ENCODE data around the gene SEC14L1.
"Not testable (repeated sequence)": the region's sequence is repeated elsewhere in the genome, so short reads cannot be mapped to it uniquely, and the experiment has no call there.

SEC14L1 gene

DNA sequence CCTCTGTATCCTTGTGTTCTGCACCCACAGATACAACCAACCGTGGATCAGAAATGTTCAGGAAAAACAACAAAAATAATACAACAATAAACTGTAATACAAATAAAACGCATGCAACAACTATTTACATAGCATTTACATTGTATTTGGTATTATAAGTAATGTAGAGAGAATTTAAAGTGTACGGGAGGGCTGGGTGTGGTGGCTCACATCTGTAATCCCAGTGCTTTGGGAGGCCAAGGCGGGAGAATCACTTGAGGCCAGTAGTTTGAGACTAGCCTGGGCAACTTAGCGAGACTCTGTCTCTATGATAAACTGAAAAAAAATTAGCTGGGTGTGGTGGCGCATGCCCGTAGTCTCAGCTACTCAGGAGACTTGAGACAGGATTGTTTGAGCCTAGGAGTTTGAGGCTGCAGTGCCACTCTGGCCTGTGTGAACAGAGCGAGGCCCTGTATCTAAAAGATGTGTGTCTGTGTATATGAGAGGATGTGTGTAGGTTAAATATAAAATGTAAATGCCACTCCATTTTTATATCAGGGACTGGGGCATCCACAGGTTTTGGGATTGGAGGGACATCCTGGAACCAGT is 13.3 kb downstream of the SEC14L1 start:
- Histone ChIP-seq H3K4me1 (ENCODE audit: control insufficient read depth in 1 of 2, insufficient read depth in 2 of 2, low read length in 2 of 2) (peaks cover 0 to 3% of the 10 kb centered on the region in 2 experiments), H3K4ac (ENCODE audit: low read depth, low read length) (no peak overlapping the region), H3K27ac (ENCODE audit: low read depth, low read length) (no peak overlapping the region)

DNA sequence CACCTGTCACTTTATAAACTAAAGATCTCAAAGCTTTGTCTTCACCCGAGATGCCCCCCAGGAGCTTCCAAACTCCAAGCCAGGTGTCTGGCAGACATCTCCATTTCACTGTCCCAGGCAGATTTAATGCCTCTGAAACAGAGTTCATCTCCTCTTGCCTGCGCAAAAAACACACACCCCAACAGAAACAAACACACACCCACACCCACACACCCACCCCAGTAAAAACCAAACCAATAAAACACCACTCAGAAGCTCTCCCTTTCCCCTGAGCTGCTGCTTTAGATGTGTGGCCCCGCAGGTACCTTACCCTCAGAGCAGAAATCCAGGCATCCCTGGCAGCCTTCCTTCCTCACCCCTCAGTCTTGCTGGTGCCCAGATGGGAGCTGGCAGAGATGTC is 14.4 kb downstream of the SEC14L1 start:
- no peaks in the 10 kb centered on the region for H3K79me2 ChIP-seq (ENCODE audit: control insufficient read depth, insufficient read depth, low read length, poor library complexity)
- H3K4me2 ChIP-seq (ENCODE audit: low read length): no peak overlapping the region
- H4K91ac ChIP-seq (ENCODE audit: low read depth, low read length): no peak overlapping the region
- no peaks in the 10 kb centered on the region for H3K27me3 ChIP-seq (ENCODE audit: insufficient read depth, low read length)
- no peak overlapping the region for H3K9ac ChIP-seq (ENCODE audit: low read length)
- no peak overlapping the region for H3K4me3 ChIP-seq (ENCODE audit: low read depth, low read length)
- no peak overlapping the region for H4K12ac ChIP-seq (ENCODE audit: low read depth, low read length)
- WGBS (ENCODE audit: extremely low coverage, insufficient coverage, insufficient read length): no CpG with 5 or more reads among the region's 3 CpGs
- no peak overlapping the region for H3K14ac ChIP-seq (ENCODE audit: low read length)
- H4K8ac ChIP-seq (ENCODE audit: low read depth, low read length): no peak overlapping the region
- H2AFZ ChIP-seq (ENCODE audit: insufficient read depth, low read length, poor library complexity): no peak overlapping the region
- no peak overlapping the region for H3K18ac ChIP-seq (ENCODE audit: low read length)
- H2BK12ac ChIP-seq (ENCODE audit: low read length): no peak overlapping the region
- H3K23ac ChIP-seq (ENCODE audit: low read length): no peak overlapping the region
- peaks cover 0 to 3% of the 10 kb centered on the region in 2 experiments for H3K4me1 ChIP-seq (ENCODE audit: control insufficient read depth in 1 of 2, insufficient read depth in 2 of 2, low read length in 2 of 2)
- no peak overlapping the region for H3K27ac ChIP-seq (ENCODE audit: low read depth, low read length)
- DNase-seq: no peak
- H3K79me1 ChIP-seq (ENCODE audit: low read length): no peaks in the 10 kb centered on the region
- no peak overlapping the region for H3K4ac ChIP-seq (ENCODE audit: low read depth, low read length)
- peaks cover 3 to 6% of the 10 kb centered on the region in 2 experiments for H3K36me3 ChIP-seq (ENCODE audit: control insufficient read depth in 1 of 2, insufficient read depth in 2 of 2, low read length in 2 of 2)
- no peak overlapping the region for H2AK5ac ChIP-seq (ENCODE audit: low read length)
- no peak overlapping the region for H2BK5ac ChIP-seq (ENCODE audit: low read depth, low read length, poor library complexity)
- H2BK120ac ChIP-seq (ENCODE audit: insufficient read depth, low read length, poor library complexity): no peak overlapping the region
- no peaks in the 10 kb centered on the region for H3K9me3 ChIP-seq (ENCODE audit: insufficient read depth, low read depth, low read length)

More for the DNA sequence above, 13.3 kb downstream of the SEC14L1 start:
- Histone ChIP-seq H2BK12ac (ENCODE audit: low read length) (no peak overlapping the region), H2AK5ac (ENCODE audit: low read length) (no peak overlapping the region), H3K14ac (ENCODE audit: low read length) (no peak overlapping the region), H3K4me2 (ENCODE audit: low read length) (no peak overlapping the region), H4K8ac (ENCODE audit: low read depth, low read length) (no peak overlapping the region), H3K79me1 (ENCODE audit: low read length) (no peaks in the 10 kb centered on the region), H3K18ac (ENCODE audit: low read length) (no peak overlapping the region), H3K23ac (ENCODE audit: low read length) (no peak overlapping the region), H4K12ac (ENCODE audit: low read depth, low read length) (no peak overlapping the region), H3K79me2 (ENCODE audit: control insufficient read depth, insufficient read depth, low read length, poor library complexity) (no peaks in the 10 kb centered on the region), H2BK120ac (ENCODE audit: insufficient read depth, low read length, poor library complexity) (no peak overlapping the region), H4K91ac (ENCODE audit: low read depth, low read length) (no peak overlapping the region), H2BK5ac (ENCODE audit: low read depth, low read length, poor library complexity) (no peak overlapping the region), H2AFZ (ENCODE audit: insufficient read depth, low read length, poor library complexity) (no peak overlapping the region), H3K27me3 (ENCODE audit: insufficient read depth, low read length) (no peaks in the 10 kb centered on the region), H3K9ac (ENCODE audit: low read length) (no peak overlapping the region), H3K4me3 (ENCODE audit: low read depth, low read length) (no peak overlapping the region), H3K9me3 (ENCODE audit: insufficient read depth, low read depth, low read length) (no peaks in the 10 kb centered on the region), H3K36me3 (ENCODE audit: control insufficient read depth in 1 of 2, insufficient read depth in 2 of 2, low read length in 2 of 2) (peaks cover 4 to 8% of the 10 kb centered on the region in 2 experiments)
- WGBS (ENCODE audit: extremely low coverage, insufficient coverage, insufficient read length): no CpG with 5 or more reads among the region's 8 CpGs
- DNase-seq: peak; percentile 26 to 52

DNA sequence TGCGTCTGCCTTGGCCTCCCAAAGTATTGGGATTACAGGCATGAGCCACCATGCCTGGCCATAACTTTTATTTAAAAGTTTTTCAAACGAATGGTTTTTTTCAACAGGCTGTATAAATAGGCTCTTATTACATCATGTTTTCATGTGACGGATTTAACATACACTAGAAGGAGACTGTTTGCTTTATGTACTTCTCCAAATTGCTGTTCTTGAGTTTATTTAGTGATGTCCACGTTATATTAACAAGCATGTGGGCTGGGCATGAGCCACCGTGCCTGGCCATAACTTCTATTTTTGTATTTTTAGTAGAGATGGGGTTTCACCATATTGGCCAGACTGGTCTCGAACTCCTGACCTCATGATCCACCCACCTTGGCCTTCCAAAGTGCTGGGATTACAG is 17.0 kb downstream of the SEC14L1 start:
- H3K79me2 ChIP-seq (ENCODE audit: control insufficient read depth, insufficient read depth, low read length, poor library complexity); H4K91ac ChIP-seq (ENCODE audit: low read depth, low read length); H3K4me3 ChIP-seq (ENCODE audit: low read depth, low read length); H2AFZ ChIP-seq (ENCODE audit: insufficient read depth, low read length, poor library complexity); H2BK12ac ChIP-seq (ENCODE audit: low read length); H4K12ac ChIP-seq (ENCODE audit: low read depth, low read length); H3K79me1 ChIP-seq (ENCODE audit: low read length); H3K23ac ChIP-seq (ENCODE audit: low read length); H3K14ac ChIP-seq (ENCODE audit: low read length); H2BK120ac ChIP-seq (ENCODE audit: insufficient read depth, low read length, poor library complexity); H3K27me3 ChIP-seq (ENCODE audit: insufficient read depth, low read length); H3K4ac ChIP-seq (ENCODE audit: low read depth, low read length); H2BK5ac ChIP-seq (ENCODE audit: low read depth, low read length, poor library complexity); H3K4me1 ChIP-seq (ENCODE audit: control insufficient read depth in 1 of 2, insufficient read depth in 2 of 2, low read length in 2 of 2); H2AK5ac ChIP-seq (ENCODE audit: low read length); H3K9ac ChIP-seq (ENCODE audit: low read length); H3K9me3 ChIP-seq (ENCODE audit: insufficient read depth, low read depth, low read length); H3K4me2 ChIP-seq (ENCODE audit: low read length); H3K27ac ChIP-seq (ENCODE audit: low read depth, low read length); DNase-seq; H4K8ac ChIP-seq (ENCODE audit: low read depth, low read length); H3K36me3 ChIP-seq (ENCODE audit: control insufficient read depth in 1 of 2, insufficient read depth in 2 of 2, low read length in 2 of 2): not testable (repeated sequence)
- H3K18ac ChIP-seq (ENCODE audit: low read length): peak overlapping the region; percentile 58
- WGBS (ENCODE audit: extremely low coverage, insufficient coverage, insufficient read length): no CpG with 5 or more reads among the region's 6 CpGs

DNA sequence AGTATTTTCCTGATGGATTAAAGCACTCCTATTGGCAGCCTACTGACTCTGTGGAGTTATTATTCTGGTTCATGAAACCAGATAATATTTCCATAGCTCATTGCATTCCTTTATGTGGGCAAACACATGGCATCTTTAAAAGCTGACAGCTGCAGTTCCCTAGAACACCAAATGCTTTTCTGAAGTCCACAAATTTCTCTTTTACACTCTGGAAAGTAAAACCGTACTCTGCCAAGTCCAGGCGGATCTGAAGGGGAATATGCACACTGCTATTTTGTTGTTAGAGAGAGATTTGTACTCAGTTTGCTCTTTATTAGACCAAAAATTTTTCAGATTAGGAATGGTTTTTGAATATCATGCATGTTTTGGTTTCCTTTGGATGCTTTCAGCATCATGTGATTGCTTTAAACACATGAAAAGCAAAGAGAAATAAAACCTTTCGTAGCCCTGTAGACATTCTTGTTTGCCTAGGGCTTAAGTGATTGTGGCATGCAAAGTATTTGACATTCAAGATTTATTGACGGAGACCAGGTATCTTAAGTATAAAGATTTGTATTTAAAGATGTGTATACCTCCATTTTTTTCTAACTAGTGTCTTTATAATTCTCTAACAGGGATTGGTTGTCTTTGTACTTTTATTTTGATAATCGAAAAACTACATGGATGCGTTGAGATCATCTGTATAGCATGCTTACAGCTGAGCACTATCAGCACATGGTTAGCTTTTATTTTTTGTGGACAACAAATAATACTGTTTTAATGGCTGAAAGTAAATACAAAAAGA is 19.5 kb downstream of the SEC14L1 start:
- no peaks in the 10 kb centered on the region for H3K9me3 ChIP-seq (ENCODE audit: insufficient read depth, low read depth, low read length)
- WGBS (ENCODE audit: extremely low coverage, insufficient coverage, insufficient read length): no CpG with 5 or more reads among the region's 6 CpGs

More for the DNA sequence above, 19.5 kb downstream of the SEC14L1 start:
- H3K36me3 ChIP-seq (ENCODE audit: control insufficient read depth in 1 of 2, insufficient read depth in 2 of 2, low read length in 2 of 2): peaks cover 0 to 3% of the 10 kb centered on the region in 2 experiments
- no peak overlapping the region for H3K4ac ChIP-seq (ENCODE audit: low read depth, low read length)
- no peak overlapping the region for H3K18ac ChIP-seq (ENCODE audit: low read length)
- H3K27me3 ChIP-seq (ENCODE audit: insufficient read depth, low read length): no peaks in the 10 kb centered on the region
- H3K9ac ChIP-seq (ENCODE audit: low read length): no peak overlapping the region
- H2AFZ ChIP-seq (ENCODE audit: insufficient read depth, low read length, poor library complexity): no peak overlapping the region
- H3K79me2 ChIP-seq (ENCODE audit: control insufficient read depth, insufficient read depth, low read length, poor library complexity): peaks cover 2% of the 10 kb centered on the region
- H2BK120ac ChIP-seq (ENCODE audit: insufficient read depth, low read length, poor library complexity): no peak overlapping the region
- no peaks in the 10 kb centered on the region for H3K79me1 ChIP-seq (ENCODE audit: low read length)
- no peak overlapping the region for H3K4me3 ChIP-seq (ENCODE audit: low read depth, low read length)
- no peak overlapping the region for H2BK5ac ChIP-seq (ENCODE audit: low read depth, low read length, poor library complexity)
- H2BK12ac ChIP-seq (ENCODE audit: low read length): no peak overlapping the region
- H3K4me1 ChIP-seq (ENCODE audit: control insufficient read depth in 1 of 2, insufficient read depth in 2 of 2, low read length in 2 of 2): peaks cover 4 to 5% of the 10 kb centered on the region in 2 experiments
- H4K8ac ChIP-seq (ENCODE audit: low read depth, low read length): no peak overlapping the region
- H3K14ac ChIP-seq (ENCODE audit: low read length): no peak overlapping the region
- H3K27ac ChIP-seq (ENCODE audit: low read depth, low read length): peak overlapping the region; percentile 43
- no peak for DNase-seq
- no peak overlapping the region for H4K91ac ChIP-seq (ENCODE audit: low read depth, low read length)
- H2AK5ac ChIP-seq (ENCODE audit: low read length): no peak overlapping the region
- H3K23ac ChIP-seq (ENCODE audit: low read length): no peak overlapping the region
- H3K4me2 ChIP-seq (ENCODE audit: low read length): no peak overlapping the region
- no peak overlapping the region for H4K12ac ChIP-seq (ENCODE audit: low read depth, low read length)

Measured in trophoblast cell (in vitro differentiated cells and primary cell).